ENCODE data around the gene FTCDNL1.

DNA sequence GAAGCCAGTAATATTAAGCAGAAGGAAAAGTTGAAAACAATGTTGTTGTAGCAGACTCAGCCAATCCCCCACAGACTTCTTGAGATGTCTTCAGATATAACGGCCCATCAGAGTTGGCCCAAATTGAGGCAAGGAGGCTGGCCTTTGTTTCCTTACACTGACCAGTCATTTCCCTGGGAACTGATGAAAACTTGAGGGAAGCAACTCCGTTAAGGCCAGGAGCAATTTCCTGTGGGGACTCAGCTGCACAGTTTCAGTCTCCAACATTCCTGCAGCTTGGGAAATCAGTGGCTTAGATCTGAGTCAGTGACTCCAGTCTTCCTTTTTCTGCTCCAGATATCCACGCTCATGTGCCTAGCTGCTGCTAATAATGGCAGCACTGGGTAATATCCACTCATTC is 75.7 kb downstream of the FTCDNL1 start:
- TF ChIP-seq YY1 (IDR thresholded peaks at IDR 0.05; ENCODE audit: insufficient read depth, insufficient read length) (no peak), ZNF274 (IDR thresholded peaks at IDR 0.05; ENCODE audit: low read depth, low read length) (no peak), SUZ12 (IDR thresholded peaks at IDR 0.05; ENCODE audit: extremely low read depth, insufficient read depth, insufficient read length) (no peak)

All from NT2/D1 (cell line).